HUES64 (cell line): ENCODE data around the gene GLI2.

Experiments
- H3K27ac ChIP-seq: 2 replicates; pipeline ENCODE4 v1.7.0; 2013; ENCODE audit warnings: low read depth, low read length, inconsistent platforms
- H3K27me3 ChIP-seq: 2 replicates; pipeline ENCODE4 v1.6.1; 2013; ENCODE audit warnings: mild to moderate bottlenecking, low read length; ENCODE audit not compliant: insufficient read depth
- H3K36me3 ChIP-seq: 2 replicates; pipeline ENCODE4 v1.6.1; 2013; ENCODE audit warnings: mild to moderate bottlenecking, low read length; ENCODE audit not compliant: insufficient read depth
- H3K4me1 ChIP-seq: 2 replicates; pipeline ENCODE4 v1.6.1; 2013; ENCODE audit warnings: mild to moderate bottlenecking, low read length, moderate library complexity; ENCODE audit not compliant: insufficient read depth
- H3K4me3 ChIP-seq: 2 replicates; pipeline ENCODE4 v1.5.1; 2013; ENCODE audit warnings: mild to moderate bottlenecking, low read length, moderate library complexity
- H3K9ac ChIP-seq: 2 replicates; pipeline ENCODE4 v1.6.1; 2013; ENCODE audit warnings: mild to moderate bottlenecking, low read depth, low read length
- H3K9me3 ChIP-seq: 2 replicates; pipeline ENCODE4 v1.6.1; 2013; ENCODE audit warnings: low read depth, low read length; ENCODE audit not compliant: insufficient read depth
- WGBS: fragments of 150-250, 120-280 bp; methylation state at CpG from one replicate; pipeline ENCODE4 v1.1.7; 2013; ENCODE audit warnings: missing lambda C conversion rate; 5-methylcytosine and 5-hydroxymethylcytosine counted together

Gene GLI2

DNA sequence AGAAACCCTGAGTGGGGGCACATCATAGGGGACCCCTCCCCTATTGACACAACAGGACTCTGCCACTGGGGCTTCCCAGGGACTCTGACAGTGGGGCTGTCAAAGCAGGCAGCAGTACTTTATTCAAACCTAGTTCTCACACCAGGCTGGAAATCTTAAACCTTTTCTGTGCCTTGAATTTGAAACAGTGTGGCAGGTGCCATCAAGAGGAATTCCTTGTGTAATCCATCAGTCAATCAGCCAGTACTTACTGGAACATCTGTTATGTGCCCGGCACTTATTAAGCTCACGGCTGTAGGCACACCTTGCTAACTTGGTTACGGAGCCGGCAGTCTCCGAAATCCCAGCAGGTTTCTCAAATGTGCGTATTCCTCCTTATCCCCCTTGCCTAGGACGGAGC, 12.0 kb downstream of the GLI2 start:
- 96% methylated on average over 7 of the region's 7 CpGs for WGBS
- H3K4me1 ChIP-seq, result peaks cover 48% of the 10 kb centered on the region
- no peaks in the 10 kb centered on the region for H3K27me3 ChIP-seq

DNA sequence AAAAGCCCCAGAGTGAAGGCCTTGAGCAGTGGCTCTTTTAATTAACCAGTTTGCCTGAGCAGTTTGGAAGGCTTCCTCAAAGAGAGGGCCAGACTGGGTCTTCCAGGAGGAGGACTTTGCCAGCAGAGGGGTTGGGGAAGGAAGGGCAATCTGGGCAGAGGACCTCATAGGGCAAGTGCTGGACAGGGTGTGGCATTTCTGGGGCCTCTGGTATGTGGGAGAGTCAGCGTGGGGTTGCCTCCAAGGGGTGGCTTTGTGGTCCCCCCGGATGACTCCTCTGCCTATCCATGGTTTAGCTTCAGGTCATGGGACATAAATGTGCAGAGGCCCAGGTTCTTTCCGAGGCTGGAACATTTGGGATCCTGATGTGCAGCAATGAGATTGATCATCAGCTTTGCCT, 12.6 kb downstream of the GLI2 start:
- H3K36me3 ChIP-seq, result peaks cover 5% of the 10 kb centered on the region; the same call in 1 of the 2 replicates
- no peak overlapping the region for H3K27ac ChIP-seq
- H3K27me3 ChIP-seq, result no peaks in the 10 kb centered on the region
- H3K9me3 ChIP-seq, result no peaks in the 10 kb centered on the region
- no peak overlapping the region for H3K9ac ChIP-seq
- H3K4me3 ChIP-seq, result no peak overlapping the region
- H3K4me1 ChIP-seq, result peaks cover 42% of the 10 kb centered on the region
- 91% methylated on average over 3 of the region's 3 CpGs for WGBS

More for the DNA sequence above, 12.0 kb downstream of the GLI2 start:
- Histone ChIP-seq H3K36me3 (peaks cover 5% of the 10 kb centered on the region; the same call in 1 of the 2 replicates), H3K27ac (no peak overlapping the region), H3K9me3 (no peaks in the 10 kb centered on the region), H3K4me3 (no peak overlapping the region), H3K9ac (no peak overlapping the region)

GRCh38 chr2:120748741-120749140, 13.1 kb downstream of the GLI2 start:
- peaks cover 38% of the 10 kb centered on the region for H3K4me1 ChIP-seq
- no peak overlapping the region for H3K4me3 ChIP-seq
- H3K9ac ChIP-seq, result no peak overlapping the region
- H3K27me3 ChIP-seq, result no peaks in the 10 kb centered on the region
- H3K36me3 ChIP-seq, result peaks cover 5% of the 10 kb centered on the region; the same call in 1 of the 2 replicates
- H3K27ac ChIP-seq, result no peak overlapping the region
- H3K9me3 ChIP-seq, result no peaks in the 10 kb centered on the region

DNA sequence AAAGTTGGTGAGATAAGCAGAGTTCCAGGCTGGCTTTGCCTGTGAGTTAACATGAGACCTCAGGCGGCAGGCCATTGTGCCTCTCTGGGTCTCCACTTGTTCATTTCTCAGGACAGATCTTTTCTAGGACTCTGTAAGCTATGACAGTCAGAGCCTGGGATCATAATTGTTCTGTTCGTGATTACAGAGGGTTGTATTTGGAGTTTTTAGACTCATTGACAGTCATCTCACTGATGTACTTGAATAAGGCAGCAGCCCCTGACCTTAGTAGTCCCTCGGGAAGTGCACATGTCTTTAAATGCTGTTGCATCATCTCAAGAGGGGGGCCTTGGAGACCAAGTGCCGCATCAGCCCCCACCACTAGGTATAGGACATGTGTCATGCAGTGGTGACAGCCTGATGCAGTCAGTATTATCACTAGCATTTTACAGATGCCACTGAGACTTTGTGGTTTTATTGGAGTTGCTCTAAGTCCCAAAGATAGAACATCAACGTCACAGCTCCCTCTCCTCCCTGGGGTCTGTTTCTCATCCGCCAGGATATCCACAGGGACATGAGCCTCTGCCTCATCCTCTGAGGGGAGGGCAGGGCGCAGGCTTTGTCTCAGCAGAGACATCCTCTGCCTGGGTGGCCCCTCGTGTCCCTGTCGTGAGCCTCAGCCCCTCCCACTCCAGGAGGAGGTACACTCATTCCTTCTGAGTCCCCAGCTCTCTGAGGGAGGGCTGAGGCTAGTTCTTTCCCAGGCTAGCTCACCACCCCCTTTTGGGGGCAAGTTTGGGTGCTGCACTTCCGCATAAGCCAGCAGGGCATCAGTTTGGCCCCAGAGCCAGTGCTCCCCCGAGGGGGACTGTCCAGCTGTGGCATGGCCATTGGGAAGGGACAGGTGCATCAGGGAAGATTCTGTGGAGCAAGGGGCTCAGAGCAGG, 14.1 kb downstream of the GLI2 start:
- Histone ChIP-seq H3K36me3 (peaks cover 5% of the 10 kb centered on the region; the same call in 1 of the 2 replicates), H3K27me3 (no peaks in the 10 kb centered on the region), H3K9ac (no peak overlapping the region), H3K4me1 (peaks cover 32% of the 10 kb centered on the region), H3K9me3 (no peaks in the 10 kb centered on the region), H3K4me3 (no peak overlapping the region), H3K27ac (no peak overlapping the region)
- WGBS, result 71% methylated on average over 11 of the region's 11 CpGs

DNA sequence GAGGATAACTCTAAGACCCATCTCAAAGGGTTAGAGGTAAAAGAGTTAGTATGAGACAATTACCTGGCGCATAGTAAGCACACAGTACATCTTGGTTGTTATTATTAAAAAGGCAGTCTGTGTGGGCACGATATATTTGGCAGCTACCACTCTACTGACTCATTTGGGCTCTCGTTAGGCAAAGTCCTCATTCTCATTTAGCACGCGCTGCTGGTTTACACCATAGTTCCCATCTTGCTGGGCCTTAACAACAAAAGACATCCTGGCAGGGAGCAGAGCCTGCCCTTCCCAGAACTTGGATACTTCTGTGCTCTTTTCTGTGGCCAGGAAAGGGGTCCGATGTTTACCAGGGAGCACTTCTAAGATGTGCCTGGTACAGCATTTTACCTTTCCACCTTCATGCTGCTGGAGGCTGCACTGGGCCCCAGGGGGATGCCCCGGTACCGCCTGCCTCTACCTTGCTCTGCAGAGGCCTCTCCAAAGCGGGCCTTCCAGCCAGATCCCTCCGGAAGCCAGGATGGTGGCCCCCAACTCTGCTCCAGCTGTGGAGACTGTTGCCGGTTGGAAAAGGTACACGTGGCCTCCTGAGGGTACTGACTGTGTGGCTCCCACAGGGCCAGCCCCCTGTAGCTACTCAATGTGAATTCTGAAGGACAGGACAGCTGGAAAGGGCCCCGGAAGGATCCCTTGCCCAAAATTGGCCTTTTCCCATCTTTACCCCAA, 15.0 kb downstream of the GLI2 start:
- Histone ChIP-seq H3K4me1 (peaks cover 32% of the 10 kb centered on the region), H3K9me3 (no peaks in the 10 kb centered on the region), H3K36me3 (peaks cover 5% of the 10 kb centered on the region; the same call in 1 of the 2 replicates), H3K27me3 (no peaks in the 10 kb centered on the region), H3K9ac (no peak overlapping the region), H3K4me3 (no peak overlapping the region), H3K27ac (no peak overlapping the region)
- WGBS, result 83% methylated on average over 13 of the region's 13 CpGs

- Histone ChIP-seq H3K9ac (no peak overlapping the region), H3K4me3 (no peak overlapping the region), H3K27me3 (no peaks in the 10 kb centered on the region), H3K4me1 (peaks cover 32% of the 10 kb centered on the region), H3K36me3 (peaks cover 5% of the 10 kb centered on the region; the same call in 1 of the 2 replicates), H3K27ac (no peak overlapping the region), H3K9me3 (no peaks in the 10 kb centered on the region)
- 94% methylated on average over 1 of the region's 1 CpG for WGBS
Measured at GRCh38 chr2:120751553-120751952, 15.9 kb downstream of the GLI2 start.

DNA sequence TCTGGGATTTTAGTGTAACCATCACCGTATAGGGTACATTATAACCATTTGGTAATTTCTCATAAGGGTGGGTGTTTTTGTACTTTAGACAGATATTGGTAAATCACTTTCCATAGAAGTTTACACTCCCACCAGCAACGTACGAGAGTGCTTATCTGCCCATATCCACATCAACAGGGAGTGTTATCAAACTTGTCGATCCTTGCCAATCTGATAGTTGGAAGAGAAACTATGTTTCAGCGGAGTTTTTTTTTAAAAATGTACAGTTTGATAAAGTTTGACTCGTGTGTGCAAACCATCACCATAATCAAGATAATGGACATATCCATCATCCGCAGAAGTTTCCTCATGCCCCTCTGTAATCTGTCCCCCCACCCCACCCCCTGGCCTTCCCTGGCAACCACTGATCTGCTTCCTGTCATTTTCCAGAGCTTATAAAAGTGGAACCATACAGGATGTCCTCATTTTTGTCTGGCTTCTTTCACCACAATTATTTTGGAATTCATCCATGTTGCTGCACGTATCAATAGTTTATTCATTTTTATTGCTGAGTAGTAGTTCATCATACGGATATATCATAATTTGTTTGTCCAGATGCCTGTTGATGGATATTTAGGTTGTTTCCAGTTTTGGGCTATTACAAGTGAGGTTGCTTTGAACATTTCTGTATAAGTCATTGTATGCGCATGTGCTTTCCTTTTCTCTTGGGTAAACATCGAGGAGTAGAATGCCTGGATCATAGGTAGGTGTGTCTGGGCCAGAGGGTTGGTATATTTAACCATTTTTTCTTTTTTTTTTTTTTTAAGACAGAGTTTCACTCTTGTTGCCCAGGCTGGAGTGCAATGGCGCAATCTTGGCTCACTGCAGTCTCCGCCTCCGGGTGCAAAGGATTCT, 18.6 kb downstream of the GLI2 start:
- WGBS, result 96% methylated on average over 10 of the region's 14 CpGs
- Histone ChIP-seq H3K9ac (no peak overlapping the region), H3K27me3 (no peaks in the 10 kb centered on the region), H3K36me3 (peaks cover 5% of the 10 kb centered on the region; the same call in 1 of the 2 replicates), H3K4me3 (no peak overlapping the region), H3K27ac (no peak overlapping the region), H3K9me3 (no peaks in the 10 kb centered on the region), H3K4me1 (peaks cover 39% of the 10 kb centered on the region)

DNA sequence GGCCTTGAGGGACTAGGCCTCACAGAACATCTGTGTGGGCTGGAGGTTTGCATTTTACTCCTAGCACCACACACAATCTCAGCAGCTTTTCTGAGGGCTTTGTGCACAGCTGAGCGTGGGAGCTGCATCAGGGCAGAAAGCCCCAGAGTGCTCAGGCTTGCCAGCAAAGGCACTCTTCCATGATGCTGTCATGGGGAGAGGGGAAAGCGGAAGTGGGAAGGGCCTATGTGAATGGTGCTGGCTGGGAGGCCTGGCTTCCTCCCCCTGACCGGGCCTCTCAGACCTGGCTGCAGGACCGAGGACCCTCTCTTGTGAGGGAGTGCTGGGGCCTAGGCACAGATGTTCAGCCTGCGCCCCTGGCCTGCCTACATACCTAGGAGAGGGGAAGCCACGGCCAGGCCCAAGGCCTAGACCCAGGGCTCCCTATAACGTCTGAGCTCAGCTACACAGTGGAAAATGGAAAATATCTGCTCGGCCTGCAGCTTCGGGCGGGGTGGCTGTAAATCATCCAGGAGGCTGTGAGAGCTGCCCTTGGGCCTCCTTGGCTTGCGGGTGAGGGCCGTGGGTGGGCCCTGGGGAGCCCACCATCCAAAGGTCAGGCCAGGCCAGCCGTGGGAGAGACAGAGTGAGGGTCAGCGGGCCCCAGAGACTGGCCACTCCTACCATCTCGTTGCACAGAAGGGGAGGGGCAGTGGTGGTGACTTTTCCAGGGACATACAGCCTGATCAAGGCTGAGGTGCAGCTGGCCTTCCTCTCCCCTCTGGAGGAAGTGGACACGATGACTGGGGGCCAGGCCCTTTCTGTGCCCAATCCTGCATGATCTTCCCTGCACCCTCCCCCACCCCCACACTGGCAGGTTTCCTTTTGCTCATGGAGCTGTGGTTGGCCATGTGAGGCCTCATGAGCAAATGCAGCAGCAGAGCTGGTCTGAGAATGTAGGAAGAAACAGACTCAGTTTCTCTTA, 22.8 kb downstream of the GLI2 start:
- WGBS, result 73% methylated on average over 16 of the region's 16 CpGs
- H3K9ac ChIP-seq, result no peak overlapping the region
- H3K27ac ChIP-seq, result peak overlapping the region; percentile 33; the same call in 1 of the 2 replicates
- H3K4me3 ChIP-seq, result no peak overlapping the region
- peaks cover 45% of the 10 kb centered on the region for H3K4me1 ChIP-seq
- no peaks in the 10 kb centered on the region for H3K9me3 ChIP-seq
- no peaks in the 10 kb centered on the region for H3K36me3 ChIP-seq
- H3K27me3 ChIP-seq, result no peaks in the 10 kb centered on the region

DNA sequence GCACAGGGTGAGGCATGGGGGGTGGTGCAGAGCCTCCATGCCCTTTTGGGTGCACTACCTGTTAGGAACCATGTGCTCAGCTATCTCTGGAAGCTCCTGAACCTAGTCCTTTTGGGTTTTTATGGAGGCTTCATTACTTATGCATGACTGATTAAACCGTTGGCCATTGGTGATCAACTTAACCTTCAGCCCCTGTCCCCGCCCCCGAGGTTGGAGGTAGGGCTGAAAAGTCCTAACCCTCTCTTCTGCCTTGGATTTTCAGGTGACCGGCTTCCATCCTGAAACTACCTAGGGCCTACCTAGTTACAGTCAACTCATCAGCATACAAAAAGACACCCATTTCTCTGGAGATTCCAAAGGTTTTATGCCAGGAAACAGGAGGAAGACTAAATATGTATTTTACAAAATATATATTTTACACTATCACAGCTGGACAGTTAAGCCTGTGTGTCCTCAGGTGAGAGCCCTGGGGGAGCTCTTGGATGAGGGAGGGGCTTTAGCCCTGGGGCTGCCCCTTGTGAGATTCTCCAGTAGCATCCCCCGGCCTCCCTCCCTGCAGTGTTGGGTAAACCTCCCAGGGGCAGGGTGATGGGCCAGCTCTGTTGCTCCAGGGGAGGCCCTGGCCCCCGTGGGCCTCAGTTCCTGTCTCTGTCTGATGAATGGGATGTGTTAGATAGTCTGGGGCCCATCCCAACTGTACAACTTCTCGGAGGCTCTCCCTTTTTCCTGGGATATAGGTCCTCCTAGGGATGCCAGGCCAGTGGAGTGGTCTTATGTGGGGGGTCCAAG, 24.1 kb downstream of the GLI2 start:
- no peaks in the 10 kb centered on the region for H3K27me3 ChIP-seq
- WGBS, result 78% methylated on average over 7 of the region's 7 CpGs
- H3K9me3 ChIP-seq, result no peaks in the 10 kb centered on the region
- peaks cover 52% of the 10 kb centered on the region for H3K4me1 ChIP-seq
- H3K36me3 ChIP-seq, result no peaks in the 10 kb centered on the region
- no peak overlapping the region for H3K9ac ChIP-seq
- H3K4me3 ChIP-seq, result no peak overlapping the region
- H3K27ac ChIP-seq, result no peak overlapping the region
